SK-N-SH (cell line): ENCODE results near the gene SUMF1. TPM values are rescaled to one million over a fixed set of nuclear protein-coding genes. Genes with fewer than 3 reads are reported as not detected.

Source experiments
- CTCF ChIA-PET: fragments of 300-600, 350-600 bp; formaldehyde crosslinking; extraction: SDS; loops from one replicate; lab custom pipeline; 2021; lab: Yijun Ruan, JAX
- POLR2A ChIA-PET: fragments of 350-600 bp; sonication (Branson Sonifier 250); formaldehyde crosslinking; extraction: SDS; loops from one replicate; lab custom pipeline; 2020; ENCODE audit warnings: antibody characterized with exemption, inconsistent platforms; lab: Yijun Ruan, JAX
- DNase-seq: peaks from one replicate; pipeline ENCODE4 v3.0.0; 2012
- H2AFZ ChIP-seq: fragments of 200-600 bp; sonication (generic); 2 replicates; pipeline ENCODE4 v1.8.1; 2016; ENCODE audit warnings: antibody characterized with exemption, mild to moderate bottlenecking, low read depth
- H3F3A ChIP-seq: fragments of 200-600 bp; sonication (generic); replicated peaks from 2 replicates; pipeline ENCODE3; 2016; ENCODE audit warnings: antibody characterized with exemption, mild to moderate bottlenecking; ENCODE audit not compliant: insufficient read depth
- H3K27ac ChIP-seq, 2 experiments: fragments of 200-500 bp in 1 of 2; fragments of 200-600 bp in 1 of 2; sonication (Bioruptor generic) in 1 of 2; sonication (generic), shearing (Covaris generic) in 1 of 2; 2 replicates each; pipeline versions ENCODE4 v1.5.1 to v1.6.1; 2014 to 2016; ENCODE audit warnings: low read depth in 2 of 2, inconsistent platforms in 1 of 2, low read length in 1 of 2, mild to moderate bottlenecking in 1 of 2, mixed read lengths in 1 of 2
- H3K27me3 ChIP-seq: fragments of 200-600 bp; sonication (generic), shearing (Covaris generic); 2 replicates; pipeline ENCODE4 v1.6.1; 2016; ENCODE audit warnings: mixed run types; ENCODE audit not compliant: insufficient read depth
- H3K36me3 ChIP-seq, 2 experiments: fragments of 200-500 bp in 1 of 2; fragments of 200-600 bp in 1 of 2; sonication (Bioruptor generic) in 1 of 2; sonication (generic) in 1 of 2; replicated peaks in 1 of 2; 2 replicates each; pipeline versions ENCODE3 to v1.5.1; 2014 to 2016; ENCODE audit warnings: low read length in 1 of 2, mild to moderate bottlenecking in 1 of 2; ENCODE audit not compliant: insufficient read depth in 2 of 2, control insufficient read depth in 1 of 2
- H3K4me1 ChIP-seq, 2 experiments: fragments of 200-500 bp in 1 of 2; fragments of 200-600 bp in 1 of 2; sonication (Bioruptor generic) in 1 of 2; sonication (generic), shearing (Covaris generic) in 1 of 2; 2 replicates each; pipeline versions ENCODE4 v1.5.1 to v1.6.1; 2014 to 2016; ENCODE audit warnings: low read depth in 1 of 2, low read length in 1 of 2, mixed run types in 1 of 2; ENCODE audit not compliant: insufficient read depth in 2 of 2, control insufficient read depth in 1 of 2
- H3K4me2 ChIP-seq: fragments of 200-600 bp; sonication (generic), shearing (Covaris generic); 2 replicates; pipeline ENCODE4 v1.6.1; 2017; ENCODE audit warnings: mixed run types
- H3K4me3 ChIP-seq, 2 experiments: fragments of 200-500 bp in 1 of 2; fragments of 200-600 bp in 1 of 2; sonication (Bioruptor generic) in 1 of 2; sonication (generic), shearing (Covaris generic) in 1 of 2; 2 replicates each; pipeline versions ENCODE4 v1.5.1 to v1.8.1; 2014 to 2016; ENCODE audit warnings: low read depth in 2 of 2, inconsistent platforms in 1 of 2, low read length in 1 of 2, mild to moderate bottlenecking in 1 of 2, mixed read lengths in 1 of 2, moderate library complexity in 1 of 2
- H3K79me2 ChIP-seq: fragments of 200-600 bp; sonication (generic); 2 replicates; pipeline ENCODE4 v1.8.1; 2017; ENCODE audit warnings: mild to moderate bottlenecking; ENCODE audit not compliant: insufficient read depth
- H3K9ac ChIP-seq: fragments of 200-600 bp; sonication (generic); 2 replicates; pipeline ENCODE4 v1.6.1; 2017; ENCODE audit warnings: mixed run types
- H3K9me2 ChIP-seq: fragments of 200-600 bp; sonication (generic); 2 replicates; pipeline ENCODE4 v1.6.1; 2017; ENCODE audit warnings: mixed run types
- H3K9me3 ChIP-seq: fragments of 200-600 bp; sonication (generic); 2 replicates; pipeline ENCODE4 v1.6.1; 2017; ENCODE audit warnings: mixed run types, mild to moderate bottlenecking, moderate library complexity
- H4K20me1 ChIP-seq: fragments of 200-600 bp; sonication (generic); 2 replicates; pipeline ENCODE4 v1.6.1; 2017; ENCODE audit warnings: mild to moderate bottlenecking, mixed run types; ENCODE audit not compliant: insufficient read depth
- CHD2 ChIP-seq: fragments of 150-350 bp; IDR thresholded peaks from 2 replicates; pipeline ENCODE4 v1.6.1; 2018; ENCODE audit warnings: low read length; ENCODE audit not compliant: partially characterized antibody
- CTCF ChIP-seq: fragments of 200-600 bp; sonication (generic); IDR thresholded peaks from 2 replicates; pipeline ENCODE4 v1.6.1; 2017; ENCODE audit warnings: antibody characterized with exemption, mild to moderate bottlenecking, moderate library complexity
- ELF1 ChIP-seq: IDR thresholded peaks from 2 replicates; pipeline ENCODE4 v1.4.0; 2012
- EZH2phosphoT487 ChIP-seq: fragments of 200-600 bp; sonication (generic); IDR thresholded peaks from 2 replicates; pipeline ENCODE4 v1.6.1; 2017; ENCODE audit warnings: low read depth, mixed run types, mild to moderate bottlenecking, antibody characterized with exemption, moderate library complexity, borderline replicate concordance
- FOSL2 ChIP-seq: IDR thresholded peaks from 2 replicates; pipeline ENCODE4 v1.4.0; 2012; ENCODE audit warnings: low read depth, mild to moderate bottlenecking, moderate library complexity, borderline replicate concordance
- FOXM1 ChIP-seq: IDR thresholded peaks from 2 replicates; pipeline ENCODE4 v1.4.0; 2012; ENCODE audit warnings: low read depth, mild to moderate bottlenecking
- GABPA ChIP-seq: IDR thresholded peaks from 2 replicates; pipeline ENCODE4 v1.4.0; 2012; ENCODE audit warnings: low read depth, mild to moderate bottlenecking
- GATA2 ChIP-seq: sonication (generic); formaldehyde crosslinking; IDR thresholded peaks from 2 replicates; pipeline ENCODE4 v1.5.0; 2020; ENCODE audit warnings: mild to moderate bottlenecking, missing genetic modification reagents
- IRF3 ChIP-seq: fragments of 150-350 bp; IDR thresholded peaks from 2 replicates; pipeline ENCODE4 v1.6.1; 2016; ENCODE audit warnings: mild to moderate bottlenecking, low read depth, low read length
- JUND ChIP-seq: IDR thresholded peaks from 2 replicates; pipeline ENCODE4 v1.4.0; 2012
- MEF2A ChIP-seq: IDR thresholded peaks from 2 replicates; pipeline ENCODE4 v1.4.0; 2012; ENCODE audit warnings: low read depth, borderline replicate concordance
- NFIC ChIP-seq: IDR thresholded peaks from 2 replicates; pipeline ENCODE4 v1.4.0; 2012; ENCODE audit warnings: borderline replicate concordance
- NRF1 ChIP-seq: IDR thresholded peaks from 2 replicates; pipeline ENCODE4 v1.6.1; 2012; ENCODE audit warnings: low read depth, mild to moderate bottlenecking, low read length
- PBX3 ChIP-seq: IDR thresholded peaks from 2 replicates; pipeline ENCODE4; 2012
- POLR2AphosphoS5 ChIP-seq: IDR thresholded peaks from 2 replicates; pipeline ENCODE4 v1.6.1; 2012; ENCODE audit warnings: low read depth, low read length
- RAD21 ChIP-seq: IDR thresholded peaks from 2 replicates; pipeline ENCODE4 v1.6.1; 2012; ENCODE audit warnings: mild to moderate bottlenecking, low read length
- RCOR1 ChIP-seq: fragments of 150-350 bp; IDR thresholded peaks from 2 replicates; pipeline ENCODE4 v1.6.1; 2017; ENCODE audit warnings: antibody characterized with exemption, low read length
- REST ChIP-seq: IDR thresholded peaks from 2 replicates; pipeline ENCODE4 v1.6.1; 2012; ENCODE audit warnings: mild to moderate bottlenecking, low read depth, low read length, moderate library complexity
- RFX5 ChIP-seq: IDR thresholded peaks from 2 replicates; pipeline ENCODE4 v1.6.1; 2012; ENCODE audit warnings: mild to moderate bottlenecking, improper control_type of control experiment, low read length
- RXRA ChIP-seq: IDR thresholded peaks from 2 replicates; pipeline ENCODE4 v1.4.0; 2012; ENCODE audit warnings: low read depth, mild to moderate bottlenecking, borderline replicate concordance
- SIN3A ChIP-seq: IDR thresholded peaks from 2 replicates; pipeline ENCODE4 v1.6.1; 2012; ENCODE audit warnings: low read depth, mild to moderate bottlenecking, low read length, moderate library complexity, borderline replicate concordance
- SMC3 ChIP-seq: IDR thresholded peaks from 2 replicates; pipeline ENCODE4 v1.6.1; 2012; ENCODE audit warnings: low read depth, low read length, improper control_type of control experiment
- TAF1 ChIP-seq: IDR thresholded peaks from 2 replicates; pipeline ENCODE4 v1.6.1; 2012; ENCODE audit warnings: low read depth, mild to moderate bottlenecking, low read length, moderate library complexity, borderline replicate concordance
- TCF12 ChIP-seq: IDR thresholded peaks from 2 replicates; pipeline ENCODE4 v1.4.0; 2012
- TEAD4 ChIP-seq: IDR thresholded peaks from 2 replicates; pipeline ENCODE4 v1.4.0; 2012; ENCODE audit warnings: mild to moderate bottlenecking, borderline replicate concordance; ENCODE audit not compliant: insufficient read depth
- USF1 ChIP-seq: IDR thresholded peaks from 2 replicates; pipeline ENCODE4 v1.4.0; 2012; ENCODE audit warnings: low read depth, borderline replicate concordance
- YY1 ChIP-seq: IDR thresholded peaks from 2 replicates; pipeline ENCODE4 v1.4.0; 2012; ENCODE audit warnings: low read depth, mild to moderate bottlenecking
- WGBS: methylation state at CpG from one replicate; pipeline ENCODE4 v1.1.6; 2017; ENCODE audit warnings: low lambda C conversion rate; 5-methylcytosine and 5-hydroxymethylcytosine counted together
- polyA plus RNA-seq, 3 experiments: library from polyadenylated mRNA; depleted of rRNA; stranded (reverse); fragments of >200 nt; gene quantifications; 2 replicates each; pipeline ENCODE4 v1.2.3, GENCODE V29; 2012

Gene SUMF1
- polyA plus RNA-seq, 1 of the 3 experiments (the other 2 are of a cell fraction), result 56.9 TPM

DNA sequence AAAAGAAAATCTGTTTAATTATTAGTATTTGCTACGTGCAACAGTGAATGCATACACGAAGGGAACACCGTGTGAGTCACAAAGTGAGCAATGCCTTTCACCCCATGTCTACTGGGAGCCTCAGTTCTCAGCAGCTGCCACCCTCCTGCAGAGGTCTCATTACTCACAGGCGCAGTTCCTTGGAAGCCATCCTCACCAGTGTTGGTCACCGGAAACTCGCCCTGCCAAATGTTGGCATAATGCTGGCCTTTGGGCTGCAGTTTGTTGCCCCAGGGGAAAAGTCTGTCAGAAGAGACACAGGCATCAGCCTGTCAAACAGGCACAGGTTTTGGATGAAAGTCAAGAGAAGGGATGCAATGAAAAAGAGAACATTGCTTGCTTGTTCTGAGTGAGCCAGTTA, 50.1 kb downstream of the SUMF1 start:
- 3% methylated on average over 6 of the region's 6 CpGs for WGBS
- peak overlapping the region; percentile 67; the same call in 1 of the 2 replicates for H3K9ac ChIP-seq
- peaks cover 23% of the 10 kb centered on the region for H3F3A ChIP-seq
- no peaks in the 10 kb centered on the region for H3K27me3 ChIP-seq
- H3K9me3 ChIP-seq, result no peaks in the 10 kb centered on the region
- no peak overlapping the region for H3K4me3 ChIP-seq
- H3K36me3 ChIP-seq, result peaks cover 0 to 3% of the 10 kb centered on the region in 2 experiments
- H3K79me2 ChIP-seq, result no peaks in the 10 kb centered on the region
- H2AFZ ChIP-seq, result no peak overlapping the region
- ChIA-PET CTCF (no interaction called here), POLR2A (no interaction called here)
- H3K27ac ChIP-seq, result peak overlapping the region; percentile 62 to 96
- no peaks in the 10 kb centered on the region for H4K20me1 ChIP-seq
- H3K4me2 ChIP-seq, result peak overlapping the region; percentile 55; the same call in 1 of the 2 replicates
- H3K4me1 ChIP-seq, result peaks cover 19 to 23% of the 10 kb centered on the region in 2 experiments
- no peaks in the 10 kb centered on the region for H3K9me2 ChIP-seq
- DNase-seq, result peak; percentile 45
- TF ChIP-seq POLR2AphosphoS5, result peak; percentile 70
- 0 out of 2 replicates have a peak, but pooled peaks have one; percentile 51 for TF ChIP-seq MEF2A
- no peak for TF ChIP-seq NRF1
- peak; percentile 5; the same call in 1 of the 2 replicates for TF ChIP-seq SMC3
- TF ChIP-seq USF1, result 0 out of 2 replicates have a peak, but pooled peaks have one; percentile 9
- TF ChIP-seq RFX5, result no peak
- peak; percentile 16; the same call in 1 of the 2 replicates for TF ChIP-seq RAD21
- peak; percentile 36; the same call in 1 of the 2 replicates for TF ChIP-seq RCOR1
- TF ChIP-seq GABPA, result no peak; the same call in 1 of the 2 replicates
- peak; percentile 89 for TF ChIP-seq JUND
- TF ChIP-seq NFIC, result peak; percentile 99
- TF ChIP-seq GATA2 (CRISPR knock-in tag), result no peak
- TF ChIP-seq YY1, result no peak
- TF ChIP-seq TCF12, result peak; percentile 95
- peak; percentile 99 for TF ChIP-seq PBX3
- TF ChIP-seq RXRA, result peak; percentile 84; the same call in 1 of the 2 replicates
- no peak for TF ChIP-seq CTCF
- 0 out of 2 replicates have a peak, but pooled peaks have one; percentile 21 for TF ChIP-seq TAF1
- TF ChIP-seq CHD2, result peak; percentile 49
- no peak for TF ChIP-seq IRF3
- no peak for TF ChIP-seq FOXM1
- no peak for TF ChIP-seq ELF1
- TF ChIP-seq FOSL2, result peak; percentile 91
- TF ChIP-seq EZH2phosphoT487, result no peak
- TF ChIP-seq TEAD4, result peak; percentile 83
- peak; percentile 84; the same call in 1 of the 2 replicates for TF ChIP-seq SIN3A
- TF ChIP-seq REST, result peak; percentile 58; the same call in 1 of the 2 replicates
